B cell (primary cell): ENCODE data around the gene FCER2. TPM values are rescaled to one million over a fixed set of nuclear protein-coding genes. Genes with fewer than 3 reads are reported as not detected.
A peak's percentile ranks its signal among the peaks of the same experiment; 100 is the strongest.

ENCODE experiments used
- ATAC-seq: fragments of 200-7000 bp; cut with Tn5 transposase; one replicate; pipeline ENCODE4 v1.10.0; 2021; ENCODE audit warnings: low read depth, mild to moderate bottlenecking, moderate number of reproducible peaks, moderate library complexity
- CTCF ChIA-PET: fragments of 350-600 bp; sonication (Branson Sonifier 250); formaldehyde crosslinking; loops from one replicate; lab custom pipeline; 2021; ENCODE audit warnings: antibody characterized with exemption, inconsistent platforms; lab: Charles Lee
- POLR2A ChIA-PET: fragments of 350-600 bp; sonication (Branson Sonifier 250); formaldehyde crosslinking; loops from one replicate; lab custom pipeline; 2021; ENCODE audit warnings: antibody characterized with exemption; lab: Charles Lee
- DNase-seq: peaks from one replicate; pipeline ENCODE4 v3.0.0; 2013
- H2AFZ ChIP-seq: 2 replicates; pipeline ENCODE4 v1.6.1; 2012; ENCODE audit warnings: mild to moderate bottlenecking, low read depth, low read length; ENCODE audit not compliant: insufficient read depth, poor library complexity, severe bottlenecking
- H3K27ac ChIP-seq, 2 donors: 1 replicate in 1 of 2; 2 replicates in 1 of 2; pipeline ENCODE4 v1.5.1; 2012 to 2013; ENCODE audit warnings: low read length in 2 of 2, mild to moderate bottlenecking in 2 of 2, moderate library complexity in 1 of 2
- H3K27me3 ChIP-seq, 4 experiments: fragments of 200-600 bp in 1 of 4; sonication (generic) in 1 of 4; replicated peaks in 1 of 4; 1 replicate in 2 of 4; 2 replicates in 2 of 4; pipeline versions ENCODE4 v1.6.1 to v1.7.0; 2013 to 2016; ENCODE audit warnings: low read length in 3 of 4, mild to moderate bottlenecking in 2 of 4, mixed read lengths in 1 of 4, moderate library complexity in 1 of 4; ENCODE audit not compliant: insufficient read depth in 4 of 4, control insufficient read depth in 3 of 4; ENCODE audit errors: control extremely low read depth in 1 of 4
- H3K36me3 ChIP-seq, 2 experiments: replicated peaks in 1 of 2; 1 replicate in 1 of 2; 2 replicates in 1 of 2; pipeline versions ENCODE4 v1.6.1 to v1.7.1; 2013; ENCODE audit warnings: low read length in 1 of 2; ENCODE audit not compliant: insufficient read depth in 2 of 2, control insufficient read depth in 1 of 2; ENCODE audit errors: control extremely low read depth in 1 of 2, extremely low read depth in 1 of 2
- H3K4me1 ChIP-seq, 2 donors: fragments of 200-600 bp in 1 of 2; sonication (generic) in 1 of 2; 1 replicate in 1 of 2; 2 replicates in 1 of 2; pipeline versions ENCODE4 v1.5.1 to v1.6.1; 2013 to 2017; ENCODE audit warnings: low read length in 2 of 2; ENCODE audit not compliant: control insufficient read depth in 2 of 2, insufficient read depth in 2 of 2
- H3K4me2 ChIP-seq: replicated peaks from 2 replicates; pipeline ENCODE3; 2012; ENCODE audit warnings: mild to moderate bottlenecking, low read depth, low read length; ENCODE audit not compliant: poor library complexity, severe bottlenecking
- H3K4me3 ChIP-seq, 5 experiments: fragments of 200-600 bp in 1 of 5; sonication (generic) in 1 of 5; 1 replicate in 3 of 5; 2 replicates in 2 of 5; pipeline versions ENCODE4 v1.5.1 to v1.7.0; 2011 to 2016; ENCODE audit warnings: low read length in 4 of 5, mild to moderate bottlenecking in 4 of 5, low read depth in 2 of 5, control low read depth in 1 of 5, moderate library complexity in 1 of 5; ENCODE audit not compliant: insufficient read depth in 1 of 5; ENCODE audit errors: control extremely low read depth in 1 of 5, extremely low read depth in 1 of 5
- H3K79me2 ChIP-seq: fragments of 200-600 bp; sonication (generic); one replicate; pipeline ENCODE4 v1.6.0; 2016; ENCODE audit warnings: low read length; ENCODE audit not compliant: control insufficient read depth, insufficient read depth
- H3K9ac ChIP-seq: fragments of 200-600 bp; sonication (generic); 2 replicates; pipeline ENCODE4 v1.6.1; 2017; ENCODE audit warnings: mild to moderate bottlenecking, low read length, moderate library complexity
- H3K9me3 ChIP-seq, 3 donors: one replicate each; pipeline versions ENCODE4 v1.6.1 to v1.7.1; 2013; ENCODE audit warnings: low read length in 2 of 3; ENCODE audit not compliant: control insufficient read depth in 2 of 3, insufficient read depth in 1 of 3; ENCODE audit errors: control extremely low read depth in 1 of 3
- H4K20me1 ChIP-seq: 2 replicates; pipeline ENCODE4 v1.6.0; 2012; ENCODE audit warnings: mild to moderate bottlenecking, low read length; ENCODE audit not compliant: insufficient read depth, control insufficient read depth, poor library complexity, severe bottlenecking
- H3K27ac Mint-ChIP-seq: one replicate; pipeline ENCODE4 v1.8.0; 2021; ENCODE audit warnings: mixed read lengths
- H3K27me3 Mint-ChIP-seq: one replicate; pipeline ENCODE4 v1.8.0; 2021; ENCODE audit warnings: mixed read lengths
- H3K4me1 Mint-ChIP-seq: one replicate; pipeline ENCODE4 v1.8.0; 2021; ENCODE audit warnings: mixed read lengths
- H3K4me3 Mint-ChIP-seq: one replicate; pipeline ENCODE4 v1.8.0; 2021; ENCODE audit warnings: mixed read lengths
- H3K9me3 Mint-ChIP-seq: one replicate; pipeline ENCODE4 v1.8.0; 2022; ENCODE audit warnings: mixed read lengths; ENCODE audit not compliant: insufficient read depth
- EZH2 ChIP-seq: IDR thresholded peaks from 2 replicates; pipeline ENCODE4 v1.6.1; 2012; ENCODE audit warnings: borderline replicate concordance, low read depth, mild to moderate bottlenecking, moderate library complexity, low read length; ENCODE audit not compliant: insufficient read depth, poor library complexity, severe bottlenecking
- WGBS: methylation state at CpG from one replicate; pipeline ENCODE4 v1.1.5; 2013; ENCODE audit warnings: missing lambda C conversion rate; ENCODE audit not compliant: insufficient coverage; 5-methylcytosine and 5-hydroxymethylcytosine counted together
- intact Hi-C: fragments of 100-400 bp; cut with micrococcal nuclease; formaldehyde crosslinking; loops from one replicate; pipeline ENCODE4 v1.10.0; 2022
- polyA plus RNA-seq: library from polyadenylated mRNA; depleted of rRNA; stranded (reverse); fragments of >200 nt; gene quantifications from 2 replicates; pipeline ENCODE4 v1.2.3, GENCODE V29; 2012
- total RNA-seq, 2 donors: library from RNA; stranded (reverse); fragments of 120-200 nt in 1 of 2; gene quantifications; 1 replicate in 1 of 2; 2 replicates in 1 of 2; pipeline versions ENCODE4 v1.2.3 to v1.2.4, GENCODE V29; 2013 to 2022
- TF ChIP-seq, protein P1 (sequence below): fragments of 200-600 bp; IDR thresholded peaks from one replicate; pipeline ENCODE4 v1.8.0; 2022; ENCODE audit warnings: antibody characterized with exemption, mild to moderate bottlenecking

The FCER2 gene
- total and polyA plus RNA-seq, 2 donors (not counting 1 experiment from before 2014, with no cell fraction given) = 17.1 to 419 TPM

DNA sequence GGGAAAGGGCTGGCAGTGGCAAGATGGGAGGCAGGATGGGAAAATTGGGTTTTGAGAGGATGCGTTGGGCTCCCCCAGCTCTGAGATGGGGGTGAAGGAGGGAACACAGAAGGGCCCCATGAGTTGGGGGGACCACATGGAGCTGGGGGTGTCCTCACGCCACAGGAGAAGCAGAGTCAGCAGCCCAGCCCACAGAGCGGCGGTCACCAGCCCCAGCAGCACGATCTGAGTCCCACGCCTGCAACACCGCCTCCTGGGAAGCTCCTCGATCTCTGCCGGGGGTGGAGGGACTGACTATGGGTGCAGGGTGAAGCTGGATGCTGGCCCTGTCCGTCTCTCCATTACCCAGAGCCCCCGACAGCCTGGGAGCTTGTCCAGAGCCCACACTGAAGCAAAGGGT is 3.3 kb downstream of the FCER2 start:
- Histone ChIP-seq H3K9me3 (peaks cover 0 to 6% (median 0%) of the 10 kb centered on the region in 3 donors), H3K27me3 (no peaks in the 10 kb centered on the region), H4K20me1 (peaks cover 5% of the 10 kb centered on the region), H3K4me2 (peak overlapping the region; percentile 68), H3K9ac (peak overlapping the region; percentile 40), H3K36me3 (peaks cover 0 to 43% of the 10 kb centered on the region in 2 experiments), H2AFZ (no peak overlapping the region), H3K4me3 (peak overlapping the region; percentile 3 to 77 (median 49)), H3K79me2 (peaks cover 93% of the 10 kb centered on the region), H3K27ac (peak overlapping the region; percentile 51 to 60), H3K4me1 (peaks cover 87 to 96% of the 10 kb centered on the region in 2 donors)
- peak overlapping the region; percentile 93 for H3K27ac Mint-ChIP-seq
- peak overlapping the region; percentile 80 for H3K4me3 Mint-ChIP-seq
- no peaks in the 10 kb centered on the region for H3K27me3 Mint-ChIP-seq
- ChIA-PET POLR2A (interaction anchor here (0.6 to 1.2 kb wide), 6 partner anchors 12 to 630 kb away, joined by 3 to 6 read pairs (median 3); partner anchors contain the start of gene TRAPPC5), CTCF (interaction anchor here (0.9 to 8.3 kb wide), 7 partner anchors 13 to 102 kb away, joined by 3 to 58 read pairs (median 3); partner anchors contain the start of gene TRAPPC5)
- peak; percentile 20 for DNase-seq
- H3K9me3 Mint-ChIP-seq = no peaks in the 10 kb centered on the region
- 79% methylated on average over 10 of the region's 11 CpGs for WGBS
- H3K4me1 Mint-ChIP-seq = peaks cover 77% of the 10 kb centered on the region
- TF ChIP-seq EZH2 = no peak
- TF ChIP-seq, protein P1, sequence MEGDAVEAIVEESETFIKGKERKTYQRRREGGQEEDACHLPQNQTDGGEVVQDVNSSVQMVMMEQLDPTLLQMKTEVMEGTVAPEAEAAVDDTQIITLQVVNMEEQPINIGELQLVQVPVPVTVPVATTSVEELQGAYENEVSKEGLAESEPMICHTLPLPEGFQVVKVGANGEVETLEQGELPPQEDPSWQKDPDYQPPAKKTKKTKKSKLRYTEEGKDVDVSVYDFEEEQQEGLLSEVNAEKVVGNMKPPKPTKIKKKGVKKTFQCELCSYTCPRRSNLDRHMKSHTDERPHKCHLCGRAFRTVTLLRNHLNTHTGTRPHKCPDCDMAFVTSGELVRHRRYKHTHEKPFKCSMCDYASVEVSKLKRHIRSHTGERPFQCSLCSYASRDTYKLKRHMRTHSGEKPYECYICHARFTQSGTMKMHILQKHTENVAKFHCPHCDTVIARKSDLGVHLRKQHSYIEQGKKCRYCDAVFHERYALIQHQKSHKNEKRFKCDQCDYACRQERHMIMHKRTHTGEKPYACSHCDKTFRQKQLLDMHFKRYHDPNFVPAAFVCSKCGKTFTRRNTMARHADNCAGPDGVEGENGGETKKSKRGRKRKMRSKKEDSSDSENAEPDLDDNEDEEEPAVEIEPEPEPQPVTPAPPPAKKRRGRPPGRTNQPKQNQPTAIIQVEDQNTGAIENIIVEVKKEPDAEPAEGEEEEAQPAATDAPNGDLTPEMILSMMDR = no peak
- ATAC-seq = no peak
- intact Hi-C loops = loop anchor here (5.0 kb wide), 1 partner anchor 99 kb away; no protein-coding TSS in a partner anchor

DNA sequence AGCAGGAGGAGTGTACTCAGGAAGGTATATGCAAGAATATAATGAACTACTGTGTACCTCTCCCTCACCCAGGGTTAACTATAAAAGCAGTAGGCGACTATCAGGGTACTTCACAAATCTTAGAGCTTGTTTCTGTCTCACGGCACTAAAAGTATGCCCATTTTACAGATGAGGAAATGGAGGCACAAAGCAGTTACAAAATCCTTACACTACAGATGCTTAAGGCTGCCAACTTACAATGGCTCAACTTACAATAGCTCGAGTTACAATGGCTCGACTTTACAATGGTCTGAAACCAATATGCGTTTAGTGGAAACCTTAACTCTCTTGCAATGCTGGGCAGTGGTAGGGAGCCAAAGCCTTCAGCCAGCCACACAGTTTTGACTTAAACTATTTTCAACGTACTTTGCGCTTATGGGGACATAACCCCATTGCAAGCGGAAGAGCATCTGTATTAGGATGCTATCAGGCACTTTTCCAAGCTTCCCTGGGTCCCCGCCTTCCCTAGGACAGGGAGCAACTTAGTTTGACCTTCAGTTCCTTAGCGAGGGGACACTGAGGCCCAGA is 4.1 kb downstream of the FCER2 start:
- TF ChIP-seq, protein P1 = no peak
- no peak for TF ChIP-seq EZH2
- Mint-ChIP-seq H3K4me1 (peaks cover 71% of the 10 kb centered on the region), H3K27ac (peak overlapping the region; percentile 84), H3K4me3 (peak overlapping the region; percentile 2), H3K9me3 (no peaks in the 10 kb centered on the region), H3K27me3 (no peaks in the 10 kb centered on the region)
- ChIA-PET POLR2A (interaction anchor here (1.0 to 1.2 kb wide), 2 partner anchors 13 to 17 kb away, joined by 3 to 4 read pairs; partner anchors contain the start of gene TRAPPC5), CTCF (interaction anchor here (1.0 to 8.3 kb wide), 4 partner anchors 14 to 103 kb away, joined by 3 to 58 read pairs (median 30); partner anchors contain the start of gene TRAPPC5)
- DNase-seq = no peak
- H3K4me2 ChIP-seq = peak overlapping the region; percentile 68
- peaks cover 93% of the 10 kb centered on the region for H3K79me2 ChIP-seq
- H2AFZ ChIP-seq = no peak overlapping the region
- no peaks in the 10 kb centered on the region for H3K27me3 ChIP-seq
- H3K27ac ChIP-seq = peak overlapping the region in 1 of 2 donors; percentile 60
- intact Hi-C loops = loop anchor here (5.0 kb wide), 1 partner anchor 99 kb away; no protein-coding TSS in a partner anchor
- H3K4me3 ChIP-seq = no peak overlapping the region
- peaks cover 87 to 96% of the 10 kb centered on the region in 2 donors for H3K4me1 ChIP-seq
- H3K9ac ChIP-seq = no peak overlapping the region
- WGBS = 98% methylated on average over 9 of the region's 10 CpGs
- H3K36me3 ChIP-seq = peaks cover 0 to 48% of the 10 kb centered on the region in 2 experiments
- peaks cover 0 to 6% (median 0%) of the 10 kb centered on the region in 3 donors for H3K9me3 ChIP-seq
- peaks cover 10% of the 10 kb centered on the region for H4K20me1 ChIP-seq
- ATAC-seq = no peak
